GM12892 (cell line): ENCODE results near the gene DLG2.

Experiments
- POLR2A ChIP-seq: IDR thresholded peaks from 2 replicates; pipeline ENCODE4 v1.6.1; 2011; ENCODE audit warnings: low read depth, low read length, control low read depth
- POLR2AphosphoS5 ChIP-seq: IDR thresholded peaks from 2 replicates; pipeline ENCODE4 v1.6.1; 2011; ENCODE audit warnings: low read depth, low read length, control low read depth
- TAF1 ChIP-seq: IDR thresholded peaks from 2 replicates; pipeline ENCODE4 v1.6.1; 2011; ENCODE audit warnings: low read depth, mild to moderate bottlenecking, control low read depth, low read length, borderline replicate concordance

DNA sequence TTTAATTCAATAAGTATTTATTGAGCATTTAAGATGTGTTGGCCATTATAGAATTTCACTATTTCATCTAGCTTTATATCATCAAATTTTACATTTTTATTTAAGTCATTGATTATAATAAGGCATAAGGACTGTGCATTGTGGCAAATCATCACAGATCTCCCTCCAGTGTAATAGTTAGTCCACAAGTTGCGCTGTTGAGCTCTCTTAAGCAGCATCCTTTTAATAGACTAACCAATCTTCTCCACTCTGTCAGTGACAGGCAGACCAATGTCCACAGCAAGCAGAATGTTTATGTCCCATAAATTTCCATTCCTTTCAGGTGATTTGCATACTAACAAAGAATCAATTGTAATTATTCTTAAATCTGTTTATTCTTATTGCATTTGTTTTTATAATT lies 1745.7 kb downstream of the DLG2 start:
- no peak for TF ChIP-seq POLR2A
- no peak for TF ChIP-seq TAF1
- TF ChIP-seq POLR2AphosphoS5 = no peak
